Measurements from ENCODE around the gene TXNIP.

The TXNIP gene

GRCh38 chr1:145946477-145946986, 49.8 kb downstream of the TXNIP start:
- no peak for DNase-seq (ENCODE audit: insufficient read length, low spot score)
- no peak for FAIRE-seq

- DNase-seq (ENCODE audit: insufficient read length, low spot score) (no peak), FAIRE-seq (no peak)
Measured at GRCh38 chr1:145944532-145944931, 51.8 kb downstream of the TXNIP start.

- no peak for FAIRE-seq
Measured at GRCh38 chr1:145942871-145943270, 53.5 kb downstream of the TXNIP start.

More at GRCh38 chr1:145942871-145943270, 53.5 kb downstream of the TXNIP start:
- DNase-seq (ENCODE audit: insufficient read length, low spot score) = no peak

All from GM19239 (cell line).